Measurements from ENCODE around the gene MAPRE2. TPM values are rescaled to one million over a fixed set of nuclear protein-coding genes. Genes with fewer than 3 reads are reported as not detected.

MAPRE2 gene
- total and polyA plus RNA-seq, 9 donors, result 17.3 to 38.0 (median 21.5) TPM

DNA sequence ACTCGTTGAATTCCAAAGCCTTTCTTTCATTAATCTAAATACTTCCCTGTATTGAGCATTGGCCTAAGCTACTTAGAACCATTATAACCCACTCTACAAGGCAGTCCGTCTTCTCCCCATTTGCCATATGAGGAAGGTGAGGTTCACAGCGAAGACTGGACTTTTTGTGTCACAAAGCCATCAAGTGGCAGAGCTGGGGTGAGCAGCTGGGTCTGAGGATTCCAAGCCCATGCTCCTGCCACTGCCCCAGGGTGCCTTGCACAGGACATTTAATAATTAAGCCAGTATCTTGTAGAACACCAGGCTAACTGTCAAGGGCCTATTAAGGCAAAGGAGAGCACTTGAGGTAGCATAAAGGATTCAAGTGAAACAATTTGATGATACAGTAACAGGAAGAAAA lies 130.8 kb downstream of the MAPRE2 start:
- no peak for DNase-seq
- Histone ChIP-seq H3K9me3 (replicated peaks; ENCODE audit: control insufficient read depth, low read depth, low read length) (no peaks in the 10 kb centered on the region), H3K36me3 (ENCODE audit: control insufficient read depth, insufficient read depth, low read length) (no peaks in the 10 kb centered on the region), H3K4me3 (ENCODE audit: low read length) (no peak overlapping the region), H3K27me3 (ENCODE audit: control insufficient read depth, insufficient read depth, low read length) (no peaks in the 10 kb centered on the region), H3K4me1 (ENCODE audit: control insufficient read depth, insufficient read depth, low read length) (peaks cover 2% of the 10 kb centered on the region), H3K27ac (ENCODE audit: low read length) (no peak overlapping the region)
- no CpG with 5 or more reads among the region's 3 CpGs for WGBS (ENCODE audit: insufficient coverage)

DNA sequence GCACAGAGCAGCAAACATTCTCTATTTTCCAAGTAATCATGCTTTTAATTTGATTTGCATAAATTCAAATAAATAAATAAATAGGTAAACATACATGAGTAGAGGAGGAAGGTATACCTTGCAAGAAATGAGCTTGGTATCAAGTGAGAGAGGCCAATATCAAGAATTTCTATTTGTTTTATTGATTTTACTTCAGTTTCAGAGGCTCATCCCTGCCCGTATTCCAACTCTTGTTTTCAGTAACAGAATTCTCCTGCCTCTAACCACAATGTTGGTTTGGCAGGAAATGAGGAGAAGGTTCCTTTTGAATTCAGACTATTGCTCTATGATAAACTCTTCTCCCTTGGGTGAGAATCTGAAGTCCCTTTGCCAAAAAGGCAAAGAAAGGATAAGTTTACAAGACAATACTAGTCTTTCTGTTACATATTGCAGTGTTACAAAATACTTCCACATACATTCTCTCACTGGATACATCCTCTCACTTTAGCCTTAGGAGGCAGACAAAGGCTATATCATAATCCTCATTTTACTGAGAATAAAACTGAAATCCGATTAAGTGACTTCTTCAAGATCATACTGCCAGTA lies 131.3 kb downstream of the MAPRE2 start:
- WGBS (ENCODE audit: insufficient coverage), result no CpG with 5 or more reads among the region's 2 CpGs
- H3K27me3 ChIP-seq (ENCODE audit: control insufficient read depth, insufficient read depth, low read length), result no peaks in the 10 kb centered on the region

DNA sequence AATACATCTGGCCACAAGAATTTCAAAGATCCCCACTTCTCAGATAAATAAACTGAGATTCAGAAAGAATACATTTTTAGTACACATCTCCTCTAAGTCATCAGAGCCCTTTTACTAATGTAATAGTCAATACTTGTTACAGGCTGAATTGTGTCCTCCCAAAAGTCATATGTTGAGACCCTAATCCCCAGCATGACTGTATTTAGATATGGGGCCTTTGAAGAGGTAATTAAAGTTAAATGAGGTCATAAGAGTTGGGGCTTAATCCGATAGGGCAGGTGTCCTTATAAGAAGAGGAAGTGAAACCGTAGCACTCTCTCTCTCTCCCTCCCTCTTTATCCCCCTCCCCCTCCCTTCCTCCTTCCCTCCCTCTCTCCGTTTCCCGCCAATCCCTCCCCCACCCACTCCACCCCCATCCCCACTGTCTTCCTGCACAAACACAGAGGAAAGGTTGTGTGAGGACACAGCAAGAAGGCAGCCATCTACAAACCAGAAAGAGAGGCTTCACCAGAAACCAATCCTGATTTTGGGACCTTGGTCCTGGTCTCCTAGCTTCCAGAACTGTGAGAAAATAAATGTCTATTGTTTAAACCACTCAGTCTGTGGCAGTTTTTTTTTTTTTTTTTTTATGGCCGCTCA lies 133.0 kb downstream of the MAPRE2 start:
- Histone ChIP-seq H3K27ac (ENCODE audit: low read length) (no peak overlapping the region), H3K36me3 (ENCODE audit: control insufficient read depth, insufficient read depth, low read length) (no peaks in the 10 kb centered on the region), H3K4me3 (ENCODE audit: low read length) (no peak overlapping the region), H3K27me3 (ENCODE audit: control insufficient read depth, insufficient read depth, low read length) (no peaks in the 10 kb centered on the region), H3K4me1 (ENCODE audit: control insufficient read depth, insufficient read depth, low read length) (peaks cover 2% of the 10 kb centered on the region), H3K9me3 (replicated peaks; ENCODE audit: control insufficient read depth, low read depth, low read length) (no peaks in the 10 kb centered on the region)
- WGBS (ENCODE audit: insufficient coverage), result no CpG with 5 or more reads among the region's 5 CpGs
- no peak for DNase-seq

More for the DNA sequence above, 131.3 kb downstream of the MAPRE2 start:
- Histone ChIP-seq H3K9me3 (replicated peaks; ENCODE audit: control insufficient read depth, low read depth, low read length) (no peaks in the 10 kb centered on the region), H3K27ac (ENCODE audit: low read length) (no peak overlapping the region), H3K36me3 (ENCODE audit: control insufficient read depth, insufficient read depth, low read length) (no peaks in the 10 kb centered on the region), H3K4me3 (ENCODE audit: low read length) (no peak overlapping the region), H3K4me1 (ENCODE audit: control insufficient read depth, insufficient read depth, low read length) (peaks cover 2% of the 10 kb centered on the region)
- peak; percentile 46 for DNase-seq

DNA sequence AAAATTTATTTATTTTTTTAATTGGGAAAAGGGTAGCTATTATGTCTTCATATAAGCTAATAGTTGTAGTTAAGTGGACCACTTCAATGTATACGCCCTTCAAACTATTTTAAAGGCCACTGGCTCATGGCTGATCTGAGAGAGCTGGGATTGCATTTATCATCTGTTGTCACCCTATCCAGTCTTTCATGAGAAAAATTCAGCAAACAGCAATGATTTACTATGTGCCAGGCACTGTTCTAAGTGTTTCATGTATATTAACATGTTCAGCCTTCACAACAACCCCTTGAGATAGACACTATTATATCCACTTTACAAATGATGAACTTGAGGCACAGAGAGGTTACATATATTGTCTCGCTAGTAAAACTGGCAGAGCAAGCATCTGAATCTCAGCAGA lies 133.5 kb downstream of the MAPRE2 start:
- no peak overlapping the region for H3K27ac ChIP-seq (ENCODE audit: low read length)
- no peak for DNase-seq

DNA sequence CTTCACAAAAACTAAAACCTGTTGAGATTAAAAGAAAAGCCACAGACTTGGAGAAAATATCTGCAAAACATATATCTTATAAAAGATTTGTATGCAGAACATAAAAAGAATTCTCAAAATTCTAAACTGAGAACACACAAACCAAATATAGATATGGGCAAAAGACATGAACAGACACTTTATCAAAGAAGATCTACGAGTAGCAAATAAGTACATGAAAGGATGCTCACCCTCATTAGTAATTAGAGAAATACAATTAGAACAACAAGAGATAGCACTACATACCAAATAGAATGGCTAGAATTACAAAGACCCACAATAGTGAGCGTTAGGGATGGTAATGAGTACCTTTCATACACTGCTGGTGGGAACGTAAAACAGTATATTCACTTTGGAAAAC lies 135.7 kb downstream of the MAPRE2 start:
- H3K9me3 ChIP-seq (replicated peaks; ENCODE audit: control insufficient read depth, low read depth, low read length), result no peaks in the 10 kb centered on the region
- H3K36me3 ChIP-seq (ENCODE audit: control insufficient read depth, insufficient read depth, low read length), result no peaks in the 10 kb centered on the region
- peaks cover 2% of the 10 kb centered on the region for H3K4me1 ChIP-seq (ENCODE audit: control insufficient read depth, insufficient read depth, low read length)
- no peak overlapping the region for H3K4me3 ChIP-seq (ENCODE audit: low read length)
- no peaks in the 10 kb centered on the region for H3K27me3 ChIP-seq (ENCODE audit: control insufficient read depth, insufficient read depth, low read length)
- DNase-seq, result no peak
- no CpG with 5 or more reads among the region's 3 CpGs for whole genome bisulfite sequencing (ENCODE audit: insufficient coverage)
- no peak overlapping the region for H3K27ac ChIP-seq (ENCODE audit: low read length)

More for the DNA sequence above, 133.5 kb downstream of the MAPRE2 start:
- H3K27me3 ChIP-seq (ENCODE audit: control insufficient read depth, insufficient read depth, low read length), result no peaks in the 10 kb centered on the region
- peaks cover 2% of the 10 kb centered on the region for H3K4me1 ChIP-seq (ENCODE audit: control insufficient read depth, insufficient read depth, low read length)
- no peaks in the 10 kb centered on the region for H3K9me3 ChIP-seq (replicated peaks; ENCODE audit: control insufficient read depth, low read depth, low read length)
- H3K4me3 ChIP-seq (ENCODE audit: low read length), result no peak overlapping the region
- WGBS (ENCODE audit: insufficient coverage), result no CpG with 5 or more reads among the region's 2 CpGs
- no peaks in the 10 kb centered on the region for H3K36me3 ChIP-seq (ENCODE audit: control insufficient read depth, insufficient read depth, low read length)

- H3K27me3 ChIP-seq (ENCODE audit: control insufficient read depth, insufficient read depth, low read length), result no peaks in the 10 kb centered on the region
- no peaks in the 10 kb centered on the region for H3K9me3 ChIP-seq (replicated peaks; ENCODE audit: control insufficient read depth, low read depth, low read length)
- WGBS (ENCODE audit: insufficient coverage), result no CpG with 5 or more reads among the region's 3 CpGs
- no peaks in the 10 kb centered on the region for H3K4me1 ChIP-seq (ENCODE audit: control insufficient read depth, insufficient read depth, low read length)
- H3K36me3 ChIP-seq (ENCODE audit: control insufficient read depth, insufficient read depth, low read length), result no peaks in the 10 kb centered on the region
- no peak for DNase-seq
- no peak overlapping the region for H3K27ac ChIP-seq (ENCODE audit: low read length)
- H3K4me3 ChIP-seq (ENCODE audit: low read length), result no peak overlapping the region
These were observed 137.0 kb downstream of the MAPRE2 start for GRCh38 chr18:35178260-35178659.

GRCh38 chr18:35179906-35180305 lies 138.7 kb downstream of the MAPRE2 start:
- Histone ChIP-seq H3K27ac (ENCODE audit: low read length) (no peak overlapping the region), H3K9me3 (replicated peaks; ENCODE audit: control insufficient read depth, low read depth, low read length) (no peaks in the 10 kb centered on the region), H3K27me3 (ENCODE audit: control insufficient read depth, insufficient read depth, low read length) (no peaks in the 10 kb centered on the region), H3K4me1 (ENCODE audit: control insufficient read depth, insufficient read depth, low read length) (no peaks in the 10 kb centered on the region), H3K36me3 (ENCODE audit: control insufficient read depth, insufficient read depth, low read length) (no peaks in the 10 kb centered on the region), H3K4me3 (ENCODE audit: low read length) (no peak overlapping the region)
- WGBS (ENCODE audit: insufficient coverage), result 88% methylated on average over 4 of the region's 4 CpGs
- DNase-seq, result no peak

- Histone ChIP-seq H3K4me3 (ENCODE audit: low read length) (no peak overlapping the region), H3K36me3 (ENCODE audit: control insufficient read depth, insufficient read depth, low read length) (no peaks in the 10 kb centered on the region), H3K9me3 (replicated peaks; ENCODE audit: control insufficient read depth, low read depth, low read length) (no peaks in the 10 kb centered on the region), H3K27ac (ENCODE audit: low read length) (no peak overlapping the region), H3K4me1 (ENCODE audit: control insufficient read depth, insufficient read depth, low read length) (no peaks in the 10 kb centered on the region), H3K27me3 (ENCODE audit: control insufficient read depth, insufficient read depth, low read length) (no peaks in the 10 kb centered on the region)
- peak; percentile 59 for DNase-seq
- 0% methylated on average over 1 of the region's 1 CpG for WGBS (ENCODE audit: insufficient coverage)
These were observed 139.2 kb downstream of the MAPRE2 start for GRCh38 chr18:35180455-35180854.

- Histone ChIP-seq H3K9me3 (replicated peaks; ENCODE audit: control insufficient read depth, low read depth, low read length) (no peaks in the 10 kb centered on the region), H3K4me1 (ENCODE audit: control insufficient read depth, insufficient read depth, low read length) (no peaks in the 10 kb centered on the region), H3K27ac (ENCODE audit: low read length) (no peak overlapping the region), H3K36me3 (ENCODE audit: control insufficient read depth, insufficient read depth, low read length) (no peaks in the 10 kb centered on the region), H3K27me3 (ENCODE audit: control insufficient read depth, insufficient read depth, low read length) (no peaks in the 10 kb centered on the region), H3K4me3 (ENCODE audit: low read length) (no peak overlapping the region)
- WGBS (ENCODE audit: insufficient coverage), result 82% methylated on average over 4 of the region's 6 CpGs
- no peak for DNase-seq
These were observed 140.9 kb downstream of the MAPRE2 start for GRCh38 chr18:35182151-35182550.

DNA sequence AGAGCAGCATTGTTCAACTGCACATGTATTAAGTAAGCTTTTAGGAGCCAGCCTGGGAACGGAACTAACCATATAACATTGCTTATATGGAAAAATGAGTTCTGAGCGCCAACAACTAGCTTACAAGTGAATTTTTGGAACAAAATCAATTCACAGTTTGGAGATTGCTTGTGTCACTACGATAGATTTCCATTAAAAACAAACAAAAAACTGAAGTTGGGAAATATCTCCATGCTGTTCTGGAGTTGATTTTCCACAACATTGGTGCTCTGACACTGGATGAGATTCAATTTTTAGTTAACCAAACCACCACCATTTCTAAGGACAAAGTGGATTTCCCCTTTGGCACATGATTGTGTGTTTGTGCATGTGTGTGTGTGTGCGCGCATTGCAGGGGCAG lies 142.7 kb downstream of the MAPRE2 start:
- WGBS (ENCODE audit: insufficient coverage), result no CpG with 5 or more reads among the region's 5 CpGs
- no peaks in the 10 kb centered on the region for H3K27me3 ChIP-seq (ENCODE audit: control insufficient read depth, insufficient read depth, low read length)
- peak; percentile 61 for DNase-seq
- H3K27ac ChIP-seq (ENCODE audit: low read length), result no peak overlapping the region
- H3K4me1 ChIP-seq (ENCODE audit: control insufficient read depth, insufficient read depth, low read length), result no peaks in the 10 kb centered on the region
- H3K9me3 ChIP-seq (replicated peaks; ENCODE audit: control insufficient read depth, low read depth, low read length), result no peaks in the 10 kb centered on the region
- no peak overlapping the region for H3K4me3 ChIP-seq (ENCODE audit: low read length)
- H3K36me3 ChIP-seq (ENCODE audit: control insufficient read depth, insufficient read depth, low read length), result no peaks in the 10 kb centered on the region
